ENCODE data around the gene SLC29A3.
"Not testable (repeated sequence)": the region's sequence is repeated elsewhere in the genome, so short reads cannot be mapped to it uniquely, and the experiment has no call there.

Gene SLC29A3

DNA sequence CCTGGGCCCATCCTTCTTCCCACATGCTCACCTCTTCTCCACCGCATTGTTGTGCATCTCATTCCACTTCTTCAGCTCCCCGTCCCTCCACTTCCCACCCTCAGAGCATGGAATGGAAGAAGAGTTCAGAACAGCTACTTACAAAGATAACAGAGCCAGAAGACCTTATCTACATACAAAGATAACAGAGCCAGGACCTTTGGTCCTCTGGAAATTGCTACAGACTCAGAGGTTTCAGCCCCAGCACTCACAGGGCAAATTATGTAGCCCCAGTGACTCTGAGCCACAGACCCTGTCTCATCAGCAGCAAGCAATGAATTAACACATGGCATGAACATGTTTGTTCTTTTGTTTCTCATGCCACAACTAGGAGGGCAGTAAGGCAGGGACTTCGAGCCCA is 28.7 kb upstream of the SLC29A3 start:
- H3K27me3 Mint-ChIP-seq, result peaks cover 6 to 8% of the 10 kb centered on the region in 2 donors
- H3K4me1 Mint-ChIP-seq, result peaks cover 0 to 5% of the 10 kb centered on the region in 2 donors
- no peak overlapping the region for H3K4me3 Mint-ChIP-seq
- H3K27ac Mint-ChIP-seq, result no peak overlapping the region
- ATAC-seq (replicated peaks), result no peak
- no peak for DNase-seq
- H3K36me3 Mint-ChIP-seq, result no peaks in the 10 kb centered on the region
- H3K9me3 Mint-ChIP-seq, result no peaks in the 10 kb centered on the region

DNA sequence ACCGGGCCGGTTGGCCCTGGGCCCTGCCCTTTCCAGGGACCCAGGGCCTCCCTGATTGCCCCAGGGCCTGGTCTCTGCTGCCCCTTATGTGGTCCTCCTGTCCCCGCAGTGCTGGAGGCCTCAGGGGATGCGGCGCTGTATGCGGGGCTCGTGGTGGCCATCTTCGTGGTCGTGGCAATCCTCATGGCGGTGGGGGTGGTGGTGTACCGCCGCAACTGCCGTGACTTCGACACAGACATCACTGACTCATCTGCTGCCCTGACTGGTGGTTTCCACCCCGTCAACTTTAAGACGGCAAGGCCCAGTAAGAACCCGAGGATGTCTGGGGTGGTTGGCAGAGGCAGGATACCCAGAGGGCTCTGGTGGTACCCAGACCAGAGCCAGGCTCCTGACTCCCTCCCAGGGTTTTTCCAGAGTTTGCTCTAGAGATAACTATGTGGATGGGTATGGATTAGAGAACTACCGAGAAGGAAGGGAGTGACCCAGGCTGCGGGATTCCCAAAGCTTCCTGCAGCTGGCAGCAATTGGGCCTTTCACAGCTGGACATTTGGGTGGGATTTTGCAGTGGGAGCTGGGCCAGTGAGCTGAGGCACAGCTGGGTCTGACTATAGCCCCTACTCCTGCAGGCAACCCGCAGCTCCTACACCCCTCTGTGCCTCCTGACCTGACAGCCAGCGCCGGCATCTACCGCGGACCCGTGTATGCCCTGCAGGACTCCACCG is 28.1 kb upstream of the SLC29A3 start:
- Mint-ChIP-seq H3K27ac (no peak overlapping the region), H3K4me3 (no peak overlapping the region), H3K36me3 (no peaks in the 10 kb centered on the region), H3K4me1 (peaks cover 0 to 5% of the 10 kb centered on the region in 2 donors), H3K27me3 (peaks cover 6 to 11% of the 10 kb centered on the region in 2 donors), H3K9me3 (no peaks in the 10 kb centered on the region)
- DNase-seq (no peak), ATAC-seq (replicated peaks) (no peak)

DNA sequence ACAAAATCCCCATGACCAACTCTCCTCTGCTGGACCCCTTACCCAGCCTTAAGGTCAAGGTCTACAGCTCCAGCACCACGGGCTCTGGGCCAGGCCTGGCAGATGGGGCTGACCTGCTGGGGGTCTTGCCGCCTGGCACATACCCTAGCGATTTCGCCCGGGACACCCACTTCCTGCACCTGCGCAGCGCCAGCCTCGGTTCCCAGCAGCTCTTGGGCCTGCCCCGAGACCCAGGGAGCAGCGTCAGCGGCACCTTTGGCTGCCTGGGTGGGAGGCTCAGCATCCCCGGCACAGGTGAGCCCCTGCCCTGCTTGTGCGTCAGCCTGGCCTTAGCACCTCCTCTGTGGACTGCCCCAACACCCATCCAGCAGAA is 27.5 kb upstream of the SLC29A3 start:
- Mint-ChIP-seq H3K9me3 (no peaks in the 10 kb centered on the region), H3K4me3 (no peak overlapping the region), H3K36me3 (no peaks in the 10 kb centered on the region), H3K4me1 (peaks cover 0 to 5% of the 10 kb centered on the region in 2 donors), H3K27me3 (peaks cover 6 to 17% of the 10 kb centered on the region in 2 donors), H3K27ac (no peak overlapping the region)
- DNase-seq (no peak), ATAC-seq (replicated peaks) (no peak)

DNA sequence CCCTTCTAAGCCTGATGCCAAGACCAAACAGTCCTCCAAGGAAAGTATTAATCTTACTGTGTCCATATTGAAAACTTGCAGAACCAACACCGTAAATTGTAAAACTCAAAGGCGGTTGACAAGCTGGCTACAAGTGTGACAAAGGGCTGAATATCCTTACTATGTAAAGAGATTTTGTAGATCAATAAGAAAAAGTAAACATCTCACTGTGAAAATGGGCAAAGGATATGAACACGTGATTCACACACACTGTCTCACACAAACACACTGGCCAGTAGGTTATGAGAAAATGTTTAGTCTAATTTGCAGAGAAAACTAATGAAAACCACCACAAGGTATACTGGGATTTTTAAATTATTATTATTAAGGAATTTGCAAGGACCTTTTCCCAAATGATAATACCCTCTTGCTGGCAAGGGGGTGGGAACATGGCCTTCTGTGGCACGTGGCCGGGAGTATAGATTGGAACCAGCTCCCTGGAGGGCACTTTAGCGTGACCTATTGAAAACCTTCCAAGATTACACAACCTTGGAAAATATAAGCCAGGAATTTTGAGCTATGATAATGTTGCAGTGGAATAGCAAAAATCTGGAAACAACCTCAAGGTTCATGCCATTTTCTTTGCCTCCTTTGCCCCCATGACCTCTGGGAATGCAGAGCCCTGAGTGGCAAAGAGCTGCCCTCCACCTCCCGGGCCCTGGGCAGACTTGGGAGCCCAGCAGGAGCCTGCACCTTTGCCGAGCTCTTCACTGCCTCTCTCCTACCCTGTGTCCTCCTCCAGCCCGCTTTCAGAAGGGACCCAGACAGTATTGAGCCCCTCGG is 26.2 kb upstream of the SLC29A3 start:
- Mint-ChIP-seq H3K4me1 (peaks cover 0 to 5% of the 10 kb centered on the region in 2 donors), H3K27ac (no peak overlapping the region), H3K9me3 (no peaks in the 10 kb centered on the region), H3K4me3 (no peak overlapping the region), H3K27me3 (peaks cover 6 to 18% of the 10 kb centered on the region in 2 donors), H3K36me3 (no peaks in the 10 kb centered on the region)
- DNase-seq (no peak), ATAC-seq (replicated peaks) (no peak)

DNA sequence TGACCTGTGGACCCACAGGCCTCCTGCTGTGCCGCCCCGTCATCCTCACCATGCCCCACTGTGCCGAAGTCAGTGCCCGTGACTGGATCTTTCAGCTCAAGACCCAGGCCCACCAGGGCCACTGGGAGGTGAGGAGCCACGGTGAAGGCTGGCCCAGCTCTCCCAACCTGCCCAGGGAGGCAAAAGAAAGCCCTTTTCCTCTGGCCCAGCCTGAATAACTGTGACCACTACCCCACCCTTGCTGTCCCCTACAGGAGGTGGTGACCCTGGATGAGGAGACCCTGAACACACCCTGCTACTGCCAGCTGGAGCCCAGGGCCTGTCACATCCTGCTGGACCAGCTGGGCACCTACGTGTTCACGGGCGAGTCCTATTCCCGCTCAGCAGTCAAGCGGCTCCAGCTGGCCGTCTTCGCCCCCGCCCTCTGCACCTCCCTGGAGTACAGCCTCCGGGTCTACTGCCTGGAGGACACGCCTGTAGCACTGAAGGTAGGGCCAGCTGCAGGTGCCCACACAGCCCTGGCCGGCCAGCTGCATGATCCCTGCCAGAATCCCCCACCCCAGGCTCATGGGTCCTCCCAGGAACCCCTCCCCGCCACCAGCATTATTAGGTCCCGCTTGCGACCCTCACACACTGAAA is 25.5 kb upstream of the SLC29A3 start:
- Mint-ChIP-seq H3K27me3 (peaks cover 6 to 18% of the 10 kb centered on the region in 2 donors), H3K4me3 (no peak overlapping the region), H3K9me3 (no peaks in the 10 kb centered on the region), H3K4me1 (peaks cover 0 to 5% of the 10 kb centered on the region in 2 donors), H3K27ac (no peak overlapping the region), H3K36me3 (no peaks in the 10 kb centered on the region)
- no peak for DNase-seq
- no peak for ATAC-seq (replicated peaks)

DNA sequence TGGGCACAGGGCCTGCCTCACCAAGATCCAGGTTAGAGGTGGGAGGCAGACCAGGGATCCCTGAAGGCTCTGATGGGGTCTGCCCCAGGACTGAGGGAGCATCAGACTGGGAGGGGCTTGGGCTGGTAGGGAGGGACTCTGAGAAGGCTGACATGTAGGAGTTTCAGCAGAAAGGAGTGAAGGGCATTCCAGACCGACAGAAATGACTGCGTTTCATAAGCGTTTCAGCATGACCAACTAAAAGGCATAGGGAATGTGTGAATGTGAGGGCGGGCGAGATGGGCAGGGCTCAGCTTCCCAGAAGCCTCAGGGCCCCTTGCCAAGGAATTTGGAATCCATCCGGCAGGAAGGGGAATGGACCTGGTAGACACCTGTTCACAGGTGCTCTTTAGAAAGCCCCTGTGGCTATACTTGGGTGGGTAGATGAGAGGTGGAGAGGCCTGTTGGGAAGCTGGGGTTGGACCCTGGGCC is 24.9 kb upstream of the SLC29A3 start:
- no peak for ATAC-seq (replicated peaks)

DNA sequence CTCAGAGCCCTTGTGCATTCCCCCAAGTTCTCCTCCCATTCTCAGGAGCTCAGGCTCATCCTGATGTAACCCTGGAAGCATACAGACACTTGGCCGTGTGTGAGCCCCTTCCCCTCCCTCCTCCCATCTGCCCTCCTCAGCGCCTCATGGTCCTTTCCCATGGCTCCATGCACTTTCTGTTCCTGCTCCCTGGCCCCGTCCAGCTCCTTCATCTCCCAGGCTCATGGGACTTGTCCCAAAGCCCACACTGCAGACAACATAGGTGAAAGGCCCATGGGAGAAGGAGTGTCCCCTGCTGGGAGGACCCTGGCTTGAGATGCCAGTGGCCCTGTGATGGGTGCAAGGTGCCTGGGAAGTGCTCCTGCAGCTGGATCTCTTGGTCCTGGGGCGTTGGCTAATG is 24.2 kb upstream of the SLC29A3 start:
- H3K27ac Mint-ChIP-seq, result no peak overlapping the region
- no peak for ATAC-seq (replicated peaks)
- DNase-seq, result no peak
- H3K27me3 Mint-ChIP-seq, result peaks cover 10 to 26% of the 10 kb centered on the region in 2 donors
- no peak overlapping the region for H3K4me3 Mint-ChIP-seq
- H3K9me3 Mint-ChIP-seq, result no peaks in the 10 kb centered on the region
- H3K4me1 Mint-ChIP-seq, result peaks cover 6 to 8% of the 10 kb centered on the region in 2 donors
- H3K36me3 Mint-ChIP-seq, result no peaks in the 10 kb centered on the region

More for the DNA sequence above, 24.9 kb upstream of the SLC29A3 start:
- H3K36me3 Mint-ChIP-seq, result no peaks in the 10 kb centered on the region
- no peak for DNase-seq
- peaks cover 6 to 19% of the 10 kb centered on the region in 2 donors for H3K27me3 Mint-ChIP-seq
- no peak overlapping the region for H3K4me3 Mint-ChIP-seq
- H3K9me3 Mint-ChIP-seq, result no peaks in the 10 kb centered on the region
- no peak overlapping the region for H3K27ac Mint-ChIP-seq
- peaks cover 3 to 5% of the 10 kb centered on the region in 2 donors for H3K4me1 Mint-ChIP-seq

DNA sequence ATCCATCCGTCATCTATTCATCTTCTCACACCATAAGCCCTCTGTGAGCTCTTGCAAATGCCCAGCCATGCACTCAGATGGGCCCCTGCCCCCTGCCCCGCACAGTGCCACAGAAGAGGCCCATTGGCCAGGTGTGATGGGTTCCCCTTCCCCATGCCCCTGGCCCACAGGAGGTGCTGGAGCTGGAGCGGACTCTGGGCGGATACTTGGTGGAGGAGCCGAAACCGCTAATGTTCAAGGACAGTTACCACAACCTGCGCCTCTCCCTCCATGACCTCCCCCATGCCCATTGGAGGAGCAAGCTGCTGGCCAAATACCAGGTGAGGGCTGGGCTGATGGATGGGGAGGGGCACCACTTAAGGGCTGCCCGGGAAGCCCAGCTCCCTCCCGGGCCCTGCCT is 23.4 kb upstream of the SLC29A3 start:
- H3K9me3 Mint-ChIP-seq, result no peaks in the 10 kb centered on the region
- H3K36me3 Mint-ChIP-seq, result no peaks in the 10 kb centered on the region
- ATAC-seq (replicated peaks), result no peak
- no peak for DNase-seq
- H3K27me3 Mint-ChIP-seq, result peaks cover 16 to 31% of the 10 kb centered on the region in 2 donors
- H3K4me1 Mint-ChIP-seq, result peaks cover 4 to 8% of the 10 kb centered on the region in 2 donors
- H3K4me3 Mint-ChIP-seq, result no peak overlapping the region
- no peak overlapping the region for H3K27ac Mint-ChIP-seq

DNA sequence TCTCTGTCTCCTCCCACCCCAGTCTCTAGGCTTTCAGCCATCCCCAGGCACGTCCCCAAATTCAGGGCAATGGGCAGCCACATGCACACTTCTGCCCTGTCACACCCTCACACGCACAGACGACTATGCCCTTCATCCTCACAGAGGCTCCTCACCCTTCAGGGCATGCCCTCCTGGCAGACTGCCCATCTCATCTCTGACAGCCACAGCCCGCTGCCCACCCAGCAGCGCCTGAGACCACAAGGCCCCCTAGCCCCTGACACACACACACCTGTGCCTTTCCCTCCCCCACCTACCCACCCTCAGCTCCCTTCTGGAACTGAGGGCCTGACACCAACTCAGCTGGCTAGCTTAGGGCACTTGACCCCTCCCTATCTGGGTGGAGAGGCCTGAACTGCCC is 23.0 kb upstream of the SLC29A3 start:
- Mint-ChIP-seq H3K27ac (no peak overlapping the region), H3K36me3 (no peaks in the 10 kb centered on the region), H3K27me3 (peaks cover 16 to 31% of the 10 kb centered on the region in 2 donors), H3K4me1 (peaks cover 4 to 8% of the 10 kb centered on the region in 2 donors), H3K4me3 (no peak overlapping the region), H3K9me3 (no peaks in the 10 kb centered on the region)
- DNase-seq (no peak), ATAC-seq (replicated peaks) (no peak)

DNA sequence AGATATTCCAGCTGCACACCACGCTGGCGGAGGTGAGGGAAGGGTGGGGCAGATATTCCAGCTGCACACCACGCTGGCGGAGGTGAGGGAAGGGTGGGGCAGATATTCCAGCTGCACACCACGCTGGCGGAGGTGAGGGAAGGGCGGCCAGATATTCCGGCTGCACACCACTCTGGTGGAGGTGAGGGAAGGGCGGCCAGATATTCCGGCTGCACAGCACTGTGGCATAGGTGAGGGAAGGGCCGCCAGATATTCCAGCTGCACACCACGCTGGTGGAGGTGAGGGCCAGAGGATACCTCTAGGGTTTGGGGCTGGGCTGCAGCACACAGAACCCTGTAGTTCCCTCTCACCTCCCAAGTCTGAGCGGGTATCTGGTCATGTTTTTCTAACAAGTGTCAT is 22.2 kb upstream of the SLC29A3 start:
- not testable (repeated sequence) for H3K4me3 Mint-ChIP-seq; DNase-seq; H3K4me1 Mint-ChIP-seq; H3K9me3 Mint-ChIP-seq; H3K27ac Mint-ChIP-seq; H3K36me3 Mint-ChIP-seq; ATAC-seq (replicated peaks)
- H3K27me3 Mint-ChIP-seq, result peaks cover 16 to 32% of the 10 kb centered on the region in 2 donors

DNA sequence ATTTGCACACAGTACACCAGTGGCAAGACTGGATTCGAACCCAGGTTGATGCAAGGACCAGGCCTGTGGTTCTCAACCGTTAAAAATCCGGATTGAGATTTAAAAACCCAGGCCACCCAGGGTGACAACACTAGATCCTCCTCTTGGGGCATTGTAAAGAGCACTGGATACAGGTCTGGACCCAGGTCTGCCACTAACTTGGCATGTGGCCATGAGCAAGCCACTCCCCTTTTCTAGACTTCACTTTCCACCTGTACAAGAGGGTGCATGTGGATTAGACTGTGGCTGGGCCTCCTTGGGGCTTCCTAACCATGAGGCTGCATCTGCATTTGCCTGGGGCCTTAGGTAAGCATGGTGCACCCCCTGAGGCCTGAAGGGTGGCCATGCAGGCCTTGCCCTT is 21.7 kb upstream of the SLC29A3 start:
- H3K27ac Mint-ChIP-seq, result no peak overlapping the region
- H3K9me3 Mint-ChIP-seq, result no peaks in the 10 kb centered on the region
- H3K4me1 Mint-ChIP-seq, result peaks cover 4 to 8% of the 10 kb centered on the region in 2 donors
- ATAC-seq (replicated peaks) (peak in 1 of 2 donors; percentile 10), DNase-seq (no peak)
- no peaks in the 10 kb centered on the region for H3K36me3 Mint-ChIP-seq
- H3K4me3 Mint-ChIP-seq, result no peak overlapping the region
- peaks cover 16 to 37% of the 10 kb centered on the region in 2 donors for H3K27me3 Mint-ChIP-seq

DNA sequence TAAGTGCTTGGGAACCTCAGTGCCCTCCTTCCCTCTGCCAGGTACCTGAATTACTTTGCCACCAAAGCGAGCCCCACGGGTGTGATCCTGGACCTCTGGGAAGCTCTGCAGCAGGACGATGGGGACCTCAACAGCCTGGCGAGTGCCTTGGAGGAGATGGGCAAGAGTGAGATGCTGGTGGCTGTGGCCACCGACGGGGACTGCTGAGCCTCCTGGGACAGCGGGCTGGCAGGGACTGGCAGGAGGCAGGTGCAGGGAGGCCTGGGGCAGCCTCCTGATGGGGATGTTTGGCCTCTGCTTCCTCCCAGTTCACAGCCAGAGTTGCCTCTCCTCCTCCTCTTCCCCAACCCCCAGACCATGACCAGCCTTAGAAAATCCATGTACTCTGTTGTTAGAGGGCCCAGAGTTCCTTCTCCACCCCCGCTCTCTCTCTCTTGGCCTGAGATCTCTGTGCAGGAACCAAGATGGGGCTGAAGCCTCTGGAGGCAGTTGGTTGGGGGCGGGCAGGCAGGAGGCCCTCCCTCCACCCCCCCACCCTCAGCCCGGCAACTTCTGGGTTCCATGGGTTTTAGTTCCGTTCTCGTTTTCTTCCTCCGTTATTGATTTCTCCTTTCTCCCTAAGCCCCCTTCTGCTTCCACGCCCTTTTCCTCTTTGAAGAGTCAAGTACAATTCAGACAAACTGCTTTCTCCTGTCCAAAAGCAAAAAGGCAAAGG is 19.8 kb upstream of the SLC29A3 start:
- H3K9me3 Mint-ChIP-seq, result no peaks in the 10 kb centered on the region
- H3K27ac Mint-ChIP-seq, result no peak overlapping the region
- H3K4me1 Mint-ChIP-seq, result peaks cover 4 to 8% of the 10 kb centered on the region in 2 donors
- peak in 1 of 2 donors; percentile 41 for ATAC-seq (replicated peaks)
- no peak for DNase-seq
- no peak overlapping the region for H3K4me3 Mint-ChIP-seq
- H3K36me3 Mint-ChIP-seq, result no peaks in the 10 kb centered on the region
- H3K27me3 Mint-ChIP-seq, result peaks cover 21 to 44% of the 10 kb centered on the region in 2 donors

DNA sequence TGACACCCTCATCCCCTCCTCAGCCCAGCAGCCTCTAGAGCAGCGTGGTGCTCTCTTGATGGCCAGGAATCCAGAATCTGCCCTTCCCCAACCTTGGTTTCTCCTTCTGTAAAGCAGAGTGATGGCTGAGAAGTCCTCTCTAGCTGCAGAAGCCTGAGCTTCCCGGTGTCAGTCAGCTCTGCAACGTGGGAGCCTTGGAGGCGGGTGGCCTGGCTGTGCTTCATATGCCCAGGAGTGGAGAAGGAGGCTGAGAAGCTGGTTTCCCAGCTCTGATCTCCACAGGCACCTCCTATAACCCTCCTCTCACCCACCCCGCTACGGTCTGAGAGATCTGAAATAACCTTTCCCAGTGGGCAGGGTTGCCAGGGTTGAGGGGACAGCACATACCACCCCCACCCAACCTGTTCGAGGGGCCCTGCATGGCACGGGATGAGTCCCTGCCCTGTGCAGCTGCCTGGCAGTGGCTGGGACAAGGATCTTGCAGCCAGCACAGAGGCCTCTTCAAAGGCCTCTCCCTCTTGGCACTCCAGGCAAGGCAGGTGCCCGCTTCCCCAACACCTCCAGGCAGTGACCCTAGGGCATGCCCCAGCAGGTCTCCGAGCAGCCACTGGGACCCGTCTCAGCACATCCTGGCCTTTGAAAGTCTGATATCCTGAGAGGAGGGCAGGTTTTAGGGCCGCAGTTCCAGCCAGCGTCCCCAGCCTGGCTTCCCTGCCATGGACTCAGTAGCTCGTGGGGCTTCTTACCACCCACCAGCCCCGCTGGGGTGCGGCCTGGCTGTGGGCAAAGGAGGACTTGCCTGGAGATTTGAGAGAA is 18.3 kb upstream of the SLC29A3 start:
- DNase-seq (no peak), ATAC-seq (replicated peaks) (no peak)
- Mint-ChIP-seq H3K9me3 (no peaks in the 10 kb centered on the region), H3K4me3 (no peak overlapping the region), H3K27ac (no peak overlapping the region), H3K4me1 (peaks cover 4 to 8% of the 10 kb centered on the region in 2 donors), H3K27me3 (peaks cover 17 to 36% of the 10 kb centered on the region in 2 donors), H3K36me3 (no peaks in the 10 kb centered on the region)

Data from stimulated activated naive B cell treated with anti-CD40 and anti-IgM and Interleukin-4, amounts not matched to agents 10 μg/mL and 1 μg/mL and 100 μg/mL, for 72 hours (primary cell).